B cell (primary cell): ENCODE measurements around the gene HSPA1A. TPM values are rescaled to one million over a fixed set of nuclear protein-coding genes. Genes with fewer than 3 reads are reported as not detected.

Source experiments
- ATAC-seq: fragments of 200-7000 bp; cut with Tn5 transposase; one replicate; pipeline ENCODE4 v1.10.0; 2021; ENCODE audit warnings: low read depth, mild to moderate bottlenecking, moderate number of reproducible peaks, moderate library complexity
- CTCF ChIA-PET: fragments of 350-600 bp; sonication (Branson Sonifier 250); formaldehyde crosslinking; loops from one replicate; lab custom pipeline; 2021; ENCODE audit warnings: antibody characterized with exemption, inconsistent platforms; lab: Charles Lee
- POLR2A ChIA-PET: fragments of 350-600 bp; sonication (Branson Sonifier 250); formaldehyde crosslinking; loops from one replicate; lab custom pipeline; 2021; ENCODE audit warnings: antibody characterized with exemption; lab: Charles Lee
- DNase-seq: peaks from one replicate; pipeline ENCODE4 v3.0.0; 2013
- H2AFZ ChIP-seq: 2 replicates; pipeline ENCODE4 v1.6.1; 2012; ENCODE audit warnings: mild to moderate bottlenecking, low read depth, low read length; ENCODE audit not compliant: insufficient read depth, poor library complexity, severe bottlenecking
- H3K27ac ChIP-seq, 2 donors: 1 replicate in 1 of 2; 2 replicates in 1 of 2; pipeline ENCODE4 v1.5.1; 2012 to 2013; ENCODE audit warnings: low read length in 2 of 2, mild to moderate bottlenecking in 2 of 2, moderate library complexity in 1 of 2
- H3K27me3 ChIP-seq, 4 experiments: fragments of 200-600 bp in 1 of 4; sonication (generic) in 1 of 4; replicated peaks in 1 of 4; 1 replicate in 2 of 4; 2 replicates in 2 of 4; pipeline versions ENCODE4 v1.6.1 to v1.7.0; 2013 to 2016; ENCODE audit warnings: low read length in 3 of 4, mild to moderate bottlenecking in 2 of 4, mixed read lengths in 1 of 4, moderate library complexity in 1 of 4; ENCODE audit not compliant: insufficient read depth in 4 of 4, control insufficient read depth in 3 of 4; ENCODE audit errors: control extremely low read depth in 1 of 4
- H3K36me3 ChIP-seq, 2 experiments: replicated peaks in 1 of 2; 1 replicate in 1 of 2; 2 replicates in 1 of 2; pipeline versions ENCODE4 v1.6.1 to v1.7.1; 2013; ENCODE audit warnings: low read length in 1 of 2; ENCODE audit not compliant: insufficient read depth in 2 of 2, control insufficient read depth in 1 of 2; ENCODE audit errors: control extremely low read depth in 1 of 2, extremely low read depth in 1 of 2
- H3K4me1 ChIP-seq, 2 donors: fragments of 200-600 bp in 1 of 2; sonication (generic) in 1 of 2; 1 replicate in 1 of 2; 2 replicates in 1 of 2; pipeline versions ENCODE4 v1.5.1 to v1.6.1; 2013 to 2017; ENCODE audit warnings: low read length in 2 of 2; ENCODE audit not compliant: control insufficient read depth in 2 of 2, insufficient read depth in 2 of 2
- H3K4me2 ChIP-seq: replicated peaks from 2 replicates; pipeline ENCODE3; 2012; ENCODE audit warnings: mild to moderate bottlenecking, low read depth, low read length; ENCODE audit not compliant: poor library complexity, severe bottlenecking
- H3K4me3 ChIP-seq, 5 experiments: fragments of 200-600 bp in 1 of 5; sonication (generic) in 1 of 5; 1 replicate in 3 of 5; 2 replicates in 2 of 5; pipeline versions ENCODE4 v1.5.1 to v1.7.0; 2011 to 2016; ENCODE audit warnings: low read length in 4 of 5, mild to moderate bottlenecking in 4 of 5, low read depth in 2 of 5, control low read depth in 1 of 5, moderate library complexity in 1 of 5; ENCODE audit not compliant: insufficient read depth in 1 of 5; ENCODE audit errors: control extremely low read depth in 1 of 5, extremely low read depth in 1 of 5
- H3K79me2 ChIP-seq: fragments of 200-600 bp; sonication (generic); one replicate; pipeline ENCODE4 v1.6.0; 2016; ENCODE audit warnings: low read length; ENCODE audit not compliant: control insufficient read depth, insufficient read depth
- H3K9ac ChIP-seq: fragments of 200-600 bp; sonication (generic); 2 replicates; pipeline ENCODE4 v1.6.1; 2017; ENCODE audit warnings: mild to moderate bottlenecking, low read length, moderate library complexity
- H3K9me3 ChIP-seq, 3 donors: one replicate each; pipeline versions ENCODE4 v1.6.1 to v1.7.1; 2013; ENCODE audit warnings: low read length in 2 of 3; ENCODE audit not compliant: control insufficient read depth in 2 of 3, insufficient read depth in 1 of 3; ENCODE audit errors: control extremely low read depth in 1 of 3
- H4K20me1 ChIP-seq: 2 replicates; pipeline ENCODE4 v1.6.0; 2012; ENCODE audit warnings: mild to moderate bottlenecking, low read length; ENCODE audit not compliant: insufficient read depth, control insufficient read depth, poor library complexity, severe bottlenecking
- H3K27ac Mint-ChIP-seq: one replicate; pipeline ENCODE4 v1.8.0; 2021; ENCODE audit warnings: mixed read lengths
- H3K27me3 Mint-ChIP-seq: one replicate; pipeline ENCODE4 v1.8.0; 2021; ENCODE audit warnings: mixed read lengths
- H3K4me1 Mint-ChIP-seq: one replicate; pipeline ENCODE4 v1.8.0; 2021; ENCODE audit warnings: mixed read lengths
- H3K4me3 Mint-ChIP-seq: one replicate; pipeline ENCODE4 v1.8.0; 2021; ENCODE audit warnings: mixed read lengths
- H3K9me3 Mint-ChIP-seq: one replicate; pipeline ENCODE4 v1.8.0; 2022; ENCODE audit warnings: mixed read lengths; ENCODE audit not compliant: insufficient read depth
- CTCF ChIP-seq: fragments of 200-600 bp; IDR thresholded peaks from one replicate; pipeline ENCODE4 v1.8.0; 2022; ENCODE audit warnings: antibody characterized with exemption, mild to moderate bottlenecking
- EZH2 ChIP-seq: IDR thresholded peaks from 2 replicates; pipeline ENCODE4 v1.6.1; 2012; ENCODE audit warnings: borderline replicate concordance, low read depth, mild to moderate bottlenecking, moderate library complexity, low read length; ENCODE audit not compliant: insufficient read depth, poor library complexity, severe bottlenecking
- WGBS: methylation state at CpG from one replicate; pipeline ENCODE4 v1.1.5; 2013; ENCODE audit warnings: missing lambda C conversion rate; ENCODE audit not compliant: insufficient coverage; 5-methylcytosine and 5-hydroxymethylcytosine counted together
- intact Hi-C: fragments of 100-400 bp; cut with micrococcal nuclease; formaldehyde crosslinking; loops from one replicate; pipeline ENCODE4 v1.10.0; 2022
- polyA plus RNA-seq: library from polyadenylated mRNA; depleted of rRNA; stranded (reverse); fragments of >200 nt; gene quantifications from 2 replicates; pipeline ENCODE4 v1.2.3, GENCODE V29; 2012
- total RNA-seq, 2 donors: library from RNA; stranded (reverse); fragments of 120-200 nt in 1 of 2; gene quantifications; 1 replicate in 1 of 2; 2 replicates in 1 of 2; pipeline versions ENCODE4 v1.2.3 to v1.2.4, GENCODE V29; 2013 to 2022

The HSPA1A gene
- total and polyA plus RNA-seq, 2 donors (not counting 1 experiment from before 2014, with no cell fraction given): 61.2 to 129 TPM

GRCh38 chr6:31776485-31776988 lies 38.8 kb upstream of the HSPA1A start:
- Histone ChIP-seq H3K9me3 (no peaks in the 10 kb centered on the region), H3K79me2 (no peaks in the 10 kb centered on the region), H3K27me3 (no peaks in the 10 kb centered on the region), H3K36me3 (peaks cover 0 to 36% of the 10 kb centered on the region in 2 experiments), H3K27ac (peak overlapping the region; percentile 66 to 67), H4K20me1 (no peaks in the 10 kb centered on the region), H2AFZ (peak overlapping the region; percentile 65), H3K4me3 (peak overlapping the region in 2 of 5 experiments; percentile 5 to 21), H3K4me1 (peaks cover 15 to 30% of the 10 kb centered on the region in 2 donors), H3K4me2 (peak overlapping the region; percentile 72), H3K9ac (peak overlapping the region; percentile 43)
- TF ChIP-seq EZH2 (no peak), CTCF (no peak)
- DNase-seq (no peak), ATAC-seq (no peak)
- intact Hi-C loops: loop anchor here (2.0 kb wide), 2 partner anchors 18 to 38 kb away; partner anchors contain the start of gene VARS1
- H3K4me1 Mint-ChIP-seq: peaks cover 23% of the 10 kb centered on the region
- POLR2A ChIA-PET: interaction anchor here (0.6 kb wide), 1 partner anchor 38 kb away, joined by 5 read pairs; no protein-coding TSS in a partner anchor
- H3K9me3 Mint-ChIP-seq: no peaks in the 10 kb centered on the region
- CTCF ChIA-PET: interaction anchor here (1.6 kb wide), 1 partner anchor 19 kb away, joined by 4 read pairs; the partner anchor contains the start of gene VARS1
- 31% methylated on average over 14 of the region's 14 CpGs for WGBS
- peak overlapping the region; percentile 90 for H3K27ac Mint-ChIP-seq
- H3K4me3 Mint-ChIP-seq: peak overlapping the region; percentile 64
- no peaks in the 10 kb centered on the region for H3K27me3 Mint-ChIP-seq
